ENCODE results near the gene STX19. TPM values are rescaled to one million over a fixed set of nuclear protein-coding genes. Genes with fewer than 3 reads are reported as not detected.
"Not testable (repeated sequence)": the region's sequence is repeated elsewhere in the genome, so short reads cannot be mapped to it uniquely, and the experiment has no call there.

The STX19 gene
- total RNA-seq, 1 experiment from 2014 or later = not detected

DNA sequence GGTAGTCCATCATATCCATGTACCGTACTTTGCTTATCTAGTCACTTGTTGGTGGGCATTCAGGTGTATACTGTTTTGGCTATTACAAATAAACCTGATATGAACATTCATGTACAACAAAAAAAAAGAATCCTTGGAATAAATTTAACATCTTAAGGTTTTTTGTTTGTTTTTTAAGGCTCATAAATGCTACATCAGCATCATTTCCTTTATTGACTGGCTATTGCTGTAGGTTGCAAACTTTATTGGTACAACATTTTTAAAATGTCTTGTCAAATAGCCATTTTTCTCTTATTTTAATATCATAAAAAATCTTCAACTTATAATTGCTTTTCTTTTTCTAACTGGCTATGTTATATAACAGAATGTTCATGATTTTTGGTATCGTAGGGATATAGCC, 18.1 kb upstream of the STX19 start:
- no peak for DNase-seq

DNA sequence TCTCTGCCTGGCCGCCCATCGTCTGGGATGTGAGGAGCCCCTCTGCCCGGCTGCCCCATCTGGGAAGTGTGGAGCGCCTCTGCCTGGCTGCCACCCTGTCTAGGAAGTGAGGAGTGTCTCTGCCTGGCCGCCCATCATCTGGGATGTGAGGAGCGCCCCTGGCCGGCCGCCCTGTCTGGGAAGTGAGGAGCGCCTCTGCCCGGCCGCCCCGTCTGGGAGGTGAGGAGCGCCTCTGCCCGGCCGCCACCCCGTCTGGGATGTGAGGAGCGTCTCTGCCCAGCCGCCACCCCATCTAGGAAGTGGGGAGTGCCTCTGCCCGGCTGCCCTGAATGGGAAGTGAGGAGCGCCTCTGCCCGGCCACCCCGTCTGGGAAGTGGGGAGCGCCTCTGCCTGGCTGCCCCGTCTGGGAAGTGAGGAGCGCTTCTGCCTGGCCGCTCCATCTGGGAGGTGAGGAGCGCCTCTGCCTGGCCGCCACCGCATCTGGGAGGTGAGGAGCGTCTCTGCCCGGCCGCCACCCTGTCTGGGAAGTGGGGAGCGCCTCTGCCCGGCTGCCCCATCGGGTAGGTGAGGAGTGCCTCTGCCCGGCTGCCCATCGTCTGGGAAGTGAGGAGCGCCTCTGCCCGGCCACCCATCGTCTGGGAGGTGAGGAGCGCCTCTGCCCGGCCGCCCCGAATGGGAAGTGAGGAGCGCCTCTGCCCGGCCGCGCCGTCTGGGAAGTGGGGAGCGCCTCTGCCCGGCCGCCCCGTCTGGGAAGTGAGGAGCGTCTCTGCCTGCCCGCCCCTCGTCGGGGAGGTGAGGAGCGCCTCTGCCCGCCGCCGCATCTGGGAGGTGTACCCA, 15.9 kb upstream of the STX19 start:
- WGBS (ENCODE audit: extremely low coverage, insufficient read length, low lambda C conversion rate) = no CpG with 5 or more reads among the region's 61 CpGs
- not testable (repeated sequence) for H2AK5ac ChIP-seq (ENCODE audit: insufficient read length, low read length); H2BK20ac ChIP-seq (ENCODE audit: low read depth, low read length, poor library complexity, severe bottlenecking); H2BK12ac ChIP-seq (ENCODE audit: insufficient read length, low read depth, low read length); H2BK5ac ChIP-seq (ENCODE audit: insufficient read length, low read length); H3K56ac ChIP-seq (ENCODE audit: insufficient read length, low read depth, low read length); H2AFZ ChIP-seq (ENCODE audit: low read length); H3K27ac Mint-ChIP-seq; H2BK15ac ChIP-seq (ENCODE audit: low read depth, low read length); H3K9ac ChIP-seq (ENCODE audit: extremely low read depth, insufficient read length, low read length); DNase-seq; H3K27ac ChIP-seq (ENCODE audit: insufficient read length, low read depth, low read length); H3K4me3 Mint-ChIP-seq; H4K8ac ChIP-seq (replicated peaks; ENCODE audit: insufficient read length, low read depth, low read length); H4K20me1 ChIP-seq (ENCODE audit: control insufficient read depth, insufficient read depth, insufficient read length); H3K23ac ChIP-seq (ENCODE audit: insufficient read length, low read depth, low read length); H3K4me1 ChIP-seq (ENCODE audit: insufficient read depth, low read length); H3K9me3 ChIP-seq (ENCODE audit: control insufficient read depth, low read depth, low read length); H4K91ac ChIP-seq (ENCODE audit: insufficient read length, low read depth, low read length); H3T11ph ChIP-seq (ENCODE audit: low read length); H2BK120ac ChIP-seq (ENCODE audit: low read depth, low read length, poor library complexity, severe bottlenecking); H3K4ac ChIP-seq (ENCODE audit: low read depth, low read length); H3K18ac ChIP-seq (ENCODE audit: insufficient read length, low read depth, low read length); H3K23me2 ChIP-seq (ENCODE audit: insufficient read length, low read depth, low read length, poor library complexity, severe bottlenecking); H3K79me2 ChIP-seq (ENCODE audit: insufficient read depth, low read length); H4K5ac ChIP-seq (ENCODE audit: insufficient read length, low read depth, low read length); H3K14ac ChIP-seq (ENCODE audit: insufficient read depth, low read length); H3K27me3 ChIP-seq (ENCODE audit: insufficient read depth, low read length); H3K4me2 ChIP-seq (ENCODE audit: insufficient read depth, insufficient read length, low read length); H3K4me1 Mint-ChIP-seq; H3K79me1 ChIP-seq (ENCODE audit: insufficient read depth, low read depth, low read length, poor library complexity, severe bottlenecking); H3K27me3 Mint-ChIP-seq (ENCODE audit: low read depth)
- Mint-ChIP-seq H3K36me3 (ENCODE audit: insufficient read depth in 1 of 3, low read depth in 3 of 3) (peaks cover 25 to 45% (median 27%) of the 10 kb centered on the region in 3 experiments), H3K9me3 (peaks cover 26 to 34% of the 10 kb centered on the region in 2 experiments)

More for the DNA sequence above, 18.1 kb upstream of the STX19 start:
- Histone ChIP-seq H3K79me1 (ENCODE audit: insufficient read depth, low read depth, low read length, poor library complexity, severe bottlenecking) (no peaks in the 10 kb centered on the region), H3K9me3 (ENCODE audit: control insufficient read depth, low read depth, low read length) (no peaks in the 10 kb centered on the region), H3K23me2 (ENCODE audit: insufficient read length, low read depth, low read length, poor library complexity, severe bottlenecking) (no peaks in the 10 kb centered on the region), H4K91ac (ENCODE audit: insufficient read length, low read depth, low read length) (no peak overlapping the region), H3K23ac (ENCODE audit: insufficient read length, low read depth, low read length) (no peak overlapping the region), H2BK5ac (ENCODE audit: insufficient read length, low read length) (no peak overlapping the region), H2AK5ac (ENCODE audit: insufficient read length, low read length) (no peak overlapping the region), H3K27ac (ENCODE audit: insufficient read length, low read depth, low read length) (no peak overlapping the region), H2AFZ (ENCODE audit: low read length) (no peak overlapping the region), H3K14ac (ENCODE audit: insufficient read depth, low read length) (no peak overlapping the region), H3K4ac (ENCODE audit: low read depth, low read length) (no peak overlapping the region), H3T11ph (ENCODE audit: low read length) (no peak overlapping the region), H2BK20ac (ENCODE audit: low read depth, low read length, poor library complexity, severe bottlenecking) (no peak overlapping the region), H3K18ac (ENCODE audit: insufficient read length, low read depth, low read length) (no peak overlapping the region), H4K20me1 (ENCODE audit: control insufficient read depth, insufficient read depth, insufficient read length) (no peaks in the 10 kb centered on the region), H3K4me1 (ENCODE audit: insufficient read depth, low read length) (no peaks in the 10 kb centered on the region), H3K27me3 (ENCODE audit: insufficient read depth, low read length) (no peaks in the 10 kb centered on the region), H3K4me2 (ENCODE audit: insufficient read depth, insufficient read length, low read length) (no peak overlapping the region), H2BK15ac (ENCODE audit: low read depth, low read length) (no peak overlapping the region), H2BK12ac (ENCODE audit: insufficient read length, low read depth, low read length) (no peak overlapping the region), H3K79me2 (ENCODE audit: insufficient read depth, low read length) (no peaks in the 10 kb centered on the region), H4K8ac (replicated peaks; ENCODE audit: insufficient read length, low read depth, low read length) (no peak overlapping the region), H3K56ac (ENCODE audit: insufficient read length, low read depth, low read length) (no peak overlapping the region), H2BK120ac (ENCODE audit: low read depth, low read length, poor library complexity, severe bottlenecking) (no peak overlapping the region), H3K9ac (ENCODE audit: extremely low read depth, insufficient read length, low read length) (no peak overlapping the region), H4K5ac (ENCODE audit: insufficient read length, low read depth, low read length) (no peak overlapping the region)
- Mint-ChIP-seq H3K4me1 (no peaks in the 10 kb centered on the region), H3K9me3 (peaks cover 26 to 34% of the 10 kb centered on the region in 2 experiments), H3K27ac (no peak overlapping the region), H3K36me3 (ENCODE audit: insufficient read depth in 1 of 3, low read depth in 3 of 3) (peaks cover 25 to 38% (median 25%) of the 10 kb centered on the region in 3 experiments), H3K27me3 (ENCODE audit: low read depth) (no peaks in the 10 kb centered on the region; the same call in 1 of the 2 replicates), H3K4me3 (no peak overlapping the region)
- TF ChIP-seq, protein P1, sequence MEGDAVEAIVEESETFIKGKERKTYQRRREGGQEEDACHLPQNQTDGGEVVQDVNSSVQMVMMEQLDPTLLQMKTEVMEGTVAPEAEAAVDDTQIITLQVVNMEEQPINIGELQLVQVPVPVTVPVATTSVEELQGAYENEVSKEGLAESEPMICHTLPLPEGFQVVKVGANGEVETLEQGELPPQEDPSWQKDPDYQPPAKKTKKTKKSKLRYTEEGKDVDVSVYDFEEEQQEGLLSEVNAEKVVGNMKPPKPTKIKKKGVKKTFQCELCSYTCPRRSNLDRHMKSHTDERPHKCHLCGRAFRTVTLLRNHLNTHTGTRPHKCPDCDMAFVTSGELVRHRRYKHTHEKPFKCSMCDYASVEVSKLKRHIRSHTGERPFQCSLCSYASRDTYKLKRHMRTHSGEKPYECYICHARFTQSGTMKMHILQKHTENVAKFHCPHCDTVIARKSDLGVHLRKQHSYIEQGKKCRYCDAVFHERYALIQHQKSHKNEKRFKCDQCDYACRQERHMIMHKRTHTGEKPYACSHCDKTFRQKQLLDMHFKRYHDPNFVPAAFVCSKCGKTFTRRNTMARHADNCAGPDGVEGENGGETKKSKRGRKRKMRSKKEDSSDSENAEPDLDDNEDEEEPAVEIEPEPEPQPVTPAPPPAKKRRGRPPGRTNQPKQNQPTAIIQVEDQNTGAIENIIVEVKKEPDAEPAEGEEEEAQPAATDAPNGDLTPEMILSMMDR (conservative IDR thresholded peaks at IDR 0.05) = no peak
- WGBS (ENCODE audit: extremely low coverage, insufficient read length, low lambda C conversion rate) = no CpG with 5 or more reads among the region's 2 CpGs
